ENCODE measurements around the gene NPIPA1.
"Not testable (repeated sequence)": the region's sequence is repeated elsewhere in the genome, so short reads cannot be mapped to it uniquely, and the experiment has no call there.

GRCh38 chr16:14895382-14895781, 41.9 kb upstream of the NPIPA1 start:
- TF ChIP-seq ZNF132 (tag by site-specific recombination; IDR thresholded peaks at IDR 0.05; ENCODE audit: borderline replicate concordance); ZNF707 (tag by site-specific recombination; IDR thresholded peaks at IDR 0.05); ZNF311 (tag by site-specific recombination; IDR thresholded peaks at IDR 0.05; ENCODE audit: borderline replicate concordance); CTCF (tag by site-specific recombination; IDR thresholded peaks at IDR 0.05); ZBTB44 (tag by site-specific recombination; IDR thresholded peaks at IDR 0.05); ZNF155 (tag by site-specific recombination; IDR thresholded peaks at IDR 0.05); ELK4 (IDR thresholded peaks at IDR 0.05; ENCODE audit: borderline replicate concordance, low read depth, low read length); YY1 (tag by site-specific recombination; IDR thresholded peaks at IDR 0.05); ZNF585B (tag by site-specific recombination; IDR thresholded peaks at IDR 0.05); ZNF146 (tag by site-specific recombination; IDR thresholded peaks at IDR 0.05); ZNF362 (tag by site-specific recombination; IDR thresholded peaks at IDR 0.05); TRIM28 (IDR thresholded peaks at IDR 0.05; ENCODE audit: borderline replicate concordance, low read length): not testable (repeated sequence)
